ENCODE results near the gene BIRC3. TPM values are rescaled to one million over a fixed set of nuclear protein-coding genes. Genes with fewer than 3 reads are reported as not detected.

Gene BIRC3
- total RNA-seq, 4 donors from 2014 or later: 1.7 to 2.5 (median 2.0) TPM

DNA sequence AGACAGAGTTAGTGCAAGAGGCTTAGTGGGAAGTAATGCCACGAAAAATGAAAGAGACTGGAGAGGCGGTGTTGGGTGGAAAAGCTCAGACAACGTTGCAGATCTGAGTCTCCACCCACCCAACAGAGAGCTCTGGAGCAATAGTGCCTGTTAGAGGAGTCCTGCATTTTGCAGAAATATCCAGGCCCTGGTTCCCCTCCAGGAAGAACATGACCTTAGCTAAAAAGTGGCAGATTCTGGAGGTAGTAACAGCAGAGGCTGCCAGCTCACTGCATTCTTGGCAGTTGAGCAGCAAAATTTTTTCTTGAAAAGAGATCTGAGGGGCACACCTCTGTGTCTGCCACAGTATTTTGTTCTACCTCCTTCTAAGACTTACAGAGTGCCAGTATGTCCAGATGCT, 27.7 kb upstream of the BIRC3 start:
- no peak overlapping the region for H3K27ac ChIP-seq
- H3K4me1 ChIP-seq: no peaks in the 10 kb centered on the region
- no peaks in the 10 kb centered on the region for H3K9me3 ChIP-seq
- intact Hi-C loops (cut with DNase I; ENCODE audit: low total_unique reads): loop anchor here (2.0 kb wide), 1 partner anchor 57 kb away; the partner anchor contains the start of gene BIRC2
- no peaks in the 10 kb centered on the region for H3K27me3 ChIP-seq
- in situ Hi-C loops (cut with MboI; ENCODE audit: low sequenced_read_pairs in 4 of 4): loop anchor here (5.0 to 25.0 kb wide), 4 partner anchors 55 to 205 kb away; partner anchors contain the start of gene BIRC2 (in 2 of the 4)
- DNase-seq: no peak
- ATAC-seq: no peak
- no peak for TF ChIP-seq POLR2A (IDR thresholded peaks at IDR 0.05)
- TF ChIP-seq, protein P1, sequence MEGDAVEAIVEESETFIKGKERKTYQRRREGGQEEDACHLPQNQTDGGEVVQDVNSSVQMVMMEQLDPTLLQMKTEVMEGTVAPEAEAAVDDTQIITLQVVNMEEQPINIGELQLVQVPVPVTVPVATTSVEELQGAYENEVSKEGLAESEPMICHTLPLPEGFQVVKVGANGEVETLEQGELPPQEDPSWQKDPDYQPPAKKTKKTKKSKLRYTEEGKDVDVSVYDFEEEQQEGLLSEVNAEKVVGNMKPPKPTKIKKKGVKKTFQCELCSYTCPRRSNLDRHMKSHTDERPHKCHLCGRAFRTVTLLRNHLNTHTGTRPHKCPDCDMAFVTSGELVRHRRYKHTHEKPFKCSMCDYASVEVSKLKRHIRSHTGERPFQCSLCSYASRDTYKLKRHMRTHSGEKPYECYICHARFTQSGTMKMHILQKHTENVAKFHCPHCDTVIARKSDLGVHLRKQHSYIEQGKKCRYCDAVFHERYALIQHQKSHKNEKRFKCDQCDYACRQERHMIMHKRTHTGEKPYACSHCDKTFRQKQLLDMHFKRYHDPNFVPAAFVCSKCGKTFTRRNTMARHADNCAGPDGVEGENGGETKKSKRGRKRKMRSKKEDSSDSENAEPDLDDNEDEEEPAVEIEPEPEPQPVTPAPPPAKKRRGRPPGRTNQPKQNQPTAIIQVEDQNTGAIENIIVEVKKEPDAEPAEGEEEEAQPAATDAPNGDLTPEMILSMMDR (IDR thresholded peaks at IDR 0.05 in 4 of 5, conservative IDR thresholded peaks at IDR 0.05 in 1 of 5): no peak
- no peaks in the 10 kb centered on the region for H3K36me3 ChIP-seq
- no peak overlapping the region for H3K4me3 ChIP-seq

DNA sequence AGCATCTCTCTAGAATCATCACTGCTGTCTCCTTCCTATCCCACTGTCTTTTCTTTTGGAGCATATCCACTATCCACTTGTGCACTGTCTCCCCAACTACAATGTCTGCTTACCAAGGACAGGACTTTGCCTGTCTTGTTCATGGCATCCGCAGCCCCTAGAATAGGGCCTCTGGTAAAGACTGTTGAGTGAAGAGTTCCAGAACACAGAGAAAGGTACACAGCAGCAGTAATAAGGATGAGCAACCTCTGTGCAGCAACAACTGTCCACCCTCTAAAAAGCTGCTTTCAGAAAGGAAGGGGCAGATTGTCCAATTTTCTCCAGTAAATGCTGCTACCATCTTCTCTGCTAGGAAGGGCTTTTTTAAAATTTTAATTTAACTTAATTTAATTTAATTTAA, 25.5 kb upstream of the BIRC3 start:
- Histone ChIP-seq H3K9me3 (no peaks in the 10 kb centered on the region), H3K27me3 (no peaks in the 10 kb centered on the region), H3K4me3 (no peak overlapping the region), H3K27ac (no peak overlapping the region), H3K4me1 (no peaks in the 10 kb centered on the region), H3K36me3 (no peaks in the 10 kb centered on the region)
- TF ChIP-seq, protein P1 (IDR thresholded peaks at IDR 0.05 in 4 of 5, conservative IDR thresholded peaks at IDR 0.05 in 1 of 5): no peak
- TF ChIP-seq POLR2A (IDR thresholded peaks at IDR 0.05): no peak
- DNase-seq (no peak), ATAC-seq (no peak)
- in situ Hi-C loops (cut with MboI; ENCODE audit: low sequenced_read_pairs in 4 of 4): loop anchor here in 1 of 4 donors (25.0 kb wide), 1 partner anchor 195 kb away; no protein-coding TSS in a partner anchor
- intact Hi-C loops (cut with DNase I; ENCODE audit: low total_unique reads): no loop called here

DNA sequence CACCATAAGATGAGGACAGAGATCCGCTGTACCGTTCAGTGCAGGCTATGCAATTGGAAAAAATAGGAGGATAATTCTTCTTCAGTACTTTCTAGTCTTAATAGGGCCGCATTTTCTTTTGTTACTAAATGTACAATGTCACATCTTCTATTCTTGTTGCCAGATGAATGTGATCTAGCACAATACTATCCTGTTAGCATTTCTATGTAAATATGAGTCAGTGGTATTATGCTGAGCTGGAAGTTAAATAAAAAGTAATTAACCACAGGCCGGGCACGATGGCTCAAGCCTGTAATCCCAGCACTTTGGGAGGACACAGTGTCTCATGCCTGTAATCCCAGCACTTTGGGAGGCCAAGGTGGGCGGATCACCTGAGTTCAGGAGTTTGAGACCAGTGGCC, 24.4 kb upstream of the BIRC3 start:
- Histone ChIP-seq H3K4me3 (no peak overlapping the region), H3K36me3 (no peaks in the 10 kb centered on the region), H3K4me1 (no peaks in the 10 kb centered on the region), H3K27me3 (no peaks in the 10 kb centered on the region), H3K27ac (no peak overlapping the region), H3K9me3 (no peaks in the 10 kb centered on the region)
- ATAC-seq (no peak), DNase-seq (no peak)
- in situ Hi-C loops (cut with MboI; ENCODE audit: low sequenced_read_pairs in 4 of 4): loop anchor here in 1 of 4 donors (25.0 kb wide), 1 partner anchor 194 kb away; no protein-coding TSS in a partner anchor
- TF ChIP-seq, protein P1 (IDR thresholded peaks at IDR 0.05 in 4 of 5, conservative IDR thresholded peaks at IDR 0.05 in 1 of 5): no peak
- TF ChIP-seq POLR2A (IDR thresholded peaks at IDR 0.05): no peak
- intact Hi-C loops (cut with DNase I; ENCODE audit: low total_unique reads): no loop called here

DNA sequence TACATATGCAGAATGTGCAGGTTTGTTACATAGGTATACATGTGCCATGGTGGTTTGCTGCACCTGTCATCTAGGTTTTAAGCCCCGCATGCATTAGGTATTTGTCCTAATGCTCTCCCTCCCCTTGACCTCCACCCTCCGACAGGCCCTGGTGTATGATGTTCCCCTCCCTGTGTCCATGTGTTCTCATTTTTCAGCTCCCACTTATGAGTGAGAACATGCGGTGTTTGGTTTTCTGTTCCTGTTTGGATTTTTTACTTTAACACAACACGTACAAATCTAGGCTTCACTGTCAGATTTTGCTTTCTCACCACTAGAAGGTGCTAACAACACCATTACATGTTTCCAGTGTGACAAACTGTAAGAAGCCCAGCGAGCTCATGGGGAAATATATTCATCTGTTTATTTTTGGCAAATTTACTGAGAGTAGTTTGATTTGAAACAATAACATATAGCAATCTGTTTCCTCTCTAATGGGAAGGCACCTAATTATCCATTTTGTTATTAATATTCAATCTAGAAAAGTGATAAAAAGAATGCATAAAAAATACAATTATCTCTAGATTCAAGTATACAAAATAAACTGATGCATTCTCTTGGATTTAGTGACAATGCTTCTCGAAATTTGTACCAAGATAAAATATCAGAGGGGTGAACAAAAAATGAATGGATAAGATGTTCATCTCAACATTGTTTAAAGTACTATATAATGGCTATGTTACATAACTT, 23.2 kb upstream of the BIRC3 start:
- intact Hi-C loops (cut with DNase I; ENCODE audit: low total_unique reads): no loop called here
- DNase-seq: no peak
- H3K27ac ChIP-seq: no peak overlapping the region
- H3K36me3 ChIP-seq: no peaks in the 10 kb centered on the region
- no peaks in the 10 kb centered on the region for H3K9me3 ChIP-seq
- H3K4me3 ChIP-seq: no peak overlapping the region
- H3K27me3 ChIP-seq: no peaks in the 10 kb centered on the region
- in situ Hi-C loops (cut with MboI; ENCODE audit: low sequenced_read_pairs in 4 of 4): loop anchor here in 1 of 4 donors (25.0 kb wide), 1 partner anchor 193 kb away; no protein-coding TSS in a partner anchor
- ATAC-seq: peak; percentile 65 to 66
- H3K4me1 ChIP-seq: no peaks in the 10 kb centered on the region
- TF ChIP-seq POLR2A (IDR thresholded peaks at IDR 0.05): no peak
- TF ChIP-seq, protein P1 (IDR thresholded peaks at IDR 0.05 in 4 of 5, conservative IDR thresholded peaks at IDR 0.05 in 1 of 5): peak; percentile 21 to 50 (median 38)
